Hepatocyte (in vitro differentiated cells): Measurements from ENCODE around the gene ATCAY.

ENCODE experiments used
- EZH2 ChIP-seq: fragments of 200-600 bp; sonication (generic); IDR thresholded peaks from 2 replicates; pipeline ENCODE4 v1.6.1; 2016; ENCODE audit warnings: antibody characterized with exemption, mild to moderate bottlenecking, borderline replicate concordance
- EZH2phosphoT487 ChIP-seq: fragments of 200-600 bp; sonication (generic); IDR thresholded peaks from one replicate; pipeline ENCODE4 v1.6.1; 2018; ENCODE audit warnings: antibody characterized with exemption, mild to moderate bottlenecking, low read depth, moderate library complexity; ENCODE audit not compliant: unreplicated experiment, severe bottlenecking
- TF ChIP-seq, protein P1 (sequence below): fragments of 200-600 bp; sonication (generic); IDR thresholded peaks from 2 replicates; pipeline ENCODE4 v1.5.1; 2016; ENCODE audit warnings: antibody characterized with exemption, mild to moderate bottlenecking; ENCODE audit not compliant: poor library complexity

DNA sequence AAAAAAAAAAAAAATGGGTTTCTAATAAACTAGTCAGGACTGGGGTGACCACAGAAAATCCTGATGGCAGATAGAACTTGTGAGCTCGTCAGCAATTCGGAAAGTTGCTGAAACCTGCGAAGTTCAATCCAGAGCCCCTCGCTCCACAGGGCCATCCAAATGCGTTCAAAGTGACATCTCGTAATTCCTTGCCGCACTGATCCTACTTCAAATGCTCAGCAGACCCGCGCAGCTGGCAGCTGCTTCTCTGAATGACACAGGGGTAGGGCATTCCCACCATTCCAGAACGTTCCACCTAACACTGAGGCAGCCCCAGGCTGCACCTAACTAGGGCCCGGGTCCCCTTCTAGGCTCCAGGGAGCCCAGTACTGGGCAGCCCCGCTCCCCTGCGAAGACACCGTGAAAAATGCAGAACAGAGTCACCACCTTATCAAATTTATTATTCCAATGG is 95.2 kb downstream of the ATCAY start:
- TF ChIP-seq, protein P1, sequence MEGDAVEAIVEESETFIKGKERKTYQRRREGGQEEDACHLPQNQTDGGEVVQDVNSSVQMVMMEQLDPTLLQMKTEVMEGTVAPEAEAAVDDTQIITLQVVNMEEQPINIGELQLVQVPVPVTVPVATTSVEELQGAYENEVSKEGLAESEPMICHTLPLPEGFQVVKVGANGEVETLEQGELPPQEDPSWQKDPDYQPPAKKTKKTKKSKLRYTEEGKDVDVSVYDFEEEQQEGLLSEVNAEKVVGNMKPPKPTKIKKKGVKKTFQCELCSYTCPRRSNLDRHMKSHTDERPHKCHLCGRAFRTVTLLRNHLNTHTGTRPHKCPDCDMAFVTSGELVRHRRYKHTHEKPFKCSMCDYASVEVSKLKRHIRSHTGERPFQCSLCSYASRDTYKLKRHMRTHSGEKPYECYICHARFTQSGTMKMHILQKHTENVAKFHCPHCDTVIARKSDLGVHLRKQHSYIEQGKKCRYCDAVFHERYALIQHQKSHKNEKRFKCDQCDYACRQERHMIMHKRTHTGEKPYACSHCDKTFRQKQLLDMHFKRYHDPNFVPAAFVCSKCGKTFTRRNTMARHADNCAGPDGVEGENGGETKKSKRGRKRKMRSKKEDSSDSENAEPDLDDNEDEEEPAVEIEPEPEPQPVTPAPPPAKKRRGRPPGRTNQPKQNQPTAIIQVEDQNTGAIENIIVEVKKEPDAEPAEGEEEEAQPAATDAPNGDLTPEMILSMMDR = no peak
- TF ChIP-seq EZH2phosphoT487 (no peak), EZH2 (no peak)
